Measurements from ENCODE around the gene LTK. TPM values are rescaled to one million over a fixed set of nuclear protein-coding genes. Genes with fewer than 3 reads are reported as not detected.

LTK gene
- total and polyA plus RNA-seq, 2 donors from 2014 or later, result 0.91 to 6.7 TPM

GRCh38 chr15:41466711-41467110 is 46.9 kb downstream of the LTK start:
- H3K9me3 ChIP-seq (ENCODE audit: control insufficient read depth in 2 of 3, insufficient read depth in 1 of 3, low read length in 3 of 3), result no peaks in the 10 kb centered on the region
- no peak overlapping the region for H3K4me3 ChIP-seq (ENCODE audit: low read length in 3 of 3)
- H3K36me3 ChIP-seq (ENCODE audit: control insufficient read depth in 2 of 3, insufficient read depth in 3 of 3, low read length in 3 of 3), result peaks cover 9 to 34% (median 11%) of the 10 kb centered on the region in 3 donors
- intact Hi-C loops (cut with DNase I), result no loop called here
- no peak overlapping the region for H3K9ac ChIP-seq (ENCODE audit: low read length in 3 of 3)
- no peaks in the 10 kb centered on the region for H3K4me1 ChIP-seq (ENCODE audit: control insufficient read depth in 2 of 3, insufficient read depth in 2 of 3, low read depth in 1 of 3, low read length in 3 of 3)
- no peak for FAIRE-seq
- no peak overlapping the region for H3K27ac ChIP-seq (ENCODE audit: low read depth in 2 of 2, low read length in 2 of 2)
- no peaks in the 10 kb centered on the region for H3K27me3 ChIP-seq (ENCODE audit: control insufficient read depth, insufficient read depth, low read length)
- TF ChIP-seq CTCF (IDR thresholded peaks at IDR 0.05; ENCODE audit: borderline replicate concordance, extremely low read depth, insufficient read depth), result no peak
- no peak for DNase-seq

GRCh38 chr15:41465822-41466421 is 47.7 kb downstream of the LTK start:
- no peaks in the 10 kb centered on the region for H3K27me3 ChIP-seq (ENCODE audit: control insufficient read depth, insufficient read depth, low read length)
- H3K36me3 ChIP-seq (ENCODE audit: control insufficient read depth in 2 of 3, insufficient read depth in 3 of 3, low read length in 3 of 3), result peaks cover 7 to 27% (median 9%) of the 10 kb centered on the region in 3 donors
- peak; percentile 61 for TF ChIP-seq CTCF (IDR thresholded peaks at IDR 0.05; ENCODE audit: borderline replicate concordance, extremely low read depth, insufficient read depth)
- intact Hi-C loops (cut with DNase I), result no loop called here
- no peaks in the 10 kb centered on the region for H3K9me3 ChIP-seq (ENCODE audit: control insufficient read depth in 2 of 3, insufficient read depth in 1 of 3, low read length in 3 of 3)
- DNase-seq (peak in 2 of 5 donors; percentile 62 to 64), FAIRE-seq (no peak)
- H3K4me3 ChIP-seq (ENCODE audit: low read length in 3 of 3), result no peak overlapping the region
- no peaks in the 10 kb centered on the region for H3K4me1 ChIP-seq (ENCODE audit: control insufficient read depth in 2 of 3, insufficient read depth in 2 of 3, low read depth in 1 of 3, low read length in 3 of 3)
- H3K27ac ChIP-seq (ENCODE audit: low read depth in 2 of 2, low read length in 2 of 2), result no peak overlapping the region
- H3K9ac ChIP-seq (ENCODE audit: low read length in 3 of 3), result no peak overlapping the region

GRCh38 chr15:41464889-41465580 is 48.6 kb downstream of the LTK start:
- H3K4me1 ChIP-seq (ENCODE audit: control insufficient read depth in 2 of 3, insufficient read depth in 2 of 3, low read depth in 1 of 3, low read length in 3 of 3), result no peaks in the 10 kb centered on the region
- no peak overlapping the region for H3K4me3 ChIP-seq (ENCODE audit: low read length in 3 of 3)
- no peak overlapping the region for H3K27ac ChIP-seq (ENCODE audit: low read depth in 2 of 2, low read length in 2 of 2)
- DNase-seq (no peak), FAIRE-seq (no peak)
- TF ChIP-seq CTCF (IDR thresholded peaks at IDR 0.05; ENCODE audit: borderline replicate concordance, extremely low read depth, insufficient read depth), result no peak
- peaks cover 2 to 23% (median 7%) of the 10 kb centered on the region in 3 donors for H3K36me3 ChIP-seq (ENCODE audit: control insufficient read depth in 2 of 3, insufficient read depth in 3 of 3, low read length in 3 of 3)
- H3K27me3 ChIP-seq (ENCODE audit: control insufficient read depth, insufficient read depth, low read length), result no peaks in the 10 kb centered on the region
- intact Hi-C loops (cut with DNase I), result no loop called here
- H3K9ac ChIP-seq (ENCODE audit: low read length in 3 of 3), result no peak overlapping the region
- no peaks in the 10 kb centered on the region for H3K9me3 ChIP-seq (ENCODE audit: control insufficient read depth in 2 of 3, insufficient read depth in 1 of 3, low read length in 3 of 3)

Measured in kidney (tissue), 14 donors.